Measurements from ENCODE around the gene KLK14. TPM values are rescaled to one million over a fixed set of nuclear protein-coding genes. Genes with fewer than 3 reads are reported as not detected.

KLK14 gene
- total RNA-seq, 1 experiment from 2014 or later = not detected

DNA sequence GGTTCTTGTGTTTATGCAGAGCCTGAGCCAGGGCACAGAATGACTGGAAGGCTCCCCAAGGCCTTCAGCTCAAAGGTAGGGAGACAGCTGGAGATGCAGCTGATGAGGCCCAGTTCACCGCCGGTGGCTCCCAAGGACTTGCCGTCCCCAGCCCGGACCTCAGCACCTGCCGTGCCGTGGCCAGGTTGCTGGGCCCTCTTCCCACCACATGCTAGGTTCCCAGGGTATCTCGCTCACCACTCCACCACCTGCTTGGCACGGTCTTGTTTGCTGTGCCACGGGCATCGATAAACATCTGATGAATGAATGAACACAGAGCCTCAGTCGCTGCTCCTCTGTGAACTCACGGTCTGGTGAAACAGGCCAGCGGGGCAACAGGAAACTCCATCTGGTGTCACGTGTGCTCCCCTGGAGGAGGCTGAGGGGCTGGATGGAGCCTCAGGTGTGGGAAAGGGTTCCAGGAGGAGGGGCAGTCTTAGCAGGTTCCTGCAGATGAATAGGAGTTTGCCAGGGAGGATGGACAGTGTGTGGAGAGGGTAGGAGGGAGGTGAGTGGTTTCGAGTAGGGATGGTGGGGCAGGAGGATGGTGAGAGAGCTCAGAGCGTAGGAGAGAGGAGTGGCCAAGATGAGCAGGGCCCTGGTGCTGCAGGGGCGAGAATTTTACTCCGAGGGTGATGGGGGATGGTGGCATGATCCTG is 3.6 kb upstream of the KLK14 start:
- DNase-seq (ENCODE audit: low read depth) = no peak

DNA sequence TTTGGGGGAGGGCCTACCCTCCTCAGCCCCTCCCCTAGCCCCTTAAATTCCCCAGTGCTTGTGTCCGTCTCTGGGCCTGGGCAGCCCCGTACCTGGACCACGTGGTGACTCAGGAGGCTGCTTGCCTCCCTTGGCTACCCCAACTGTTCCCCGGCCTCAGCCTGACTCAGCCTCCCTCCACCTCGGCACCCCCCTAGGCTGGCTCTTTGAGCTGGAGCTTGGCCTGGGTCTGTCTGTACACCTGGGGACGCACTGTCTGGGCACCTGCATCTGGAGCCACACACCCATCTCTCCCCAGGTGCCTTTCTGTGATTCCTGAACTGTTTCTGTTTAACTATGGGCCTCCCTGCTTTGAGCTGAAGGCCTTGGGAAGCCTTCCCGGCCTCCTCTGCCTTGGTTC is 1.8 kb upstream of the KLK14 start:
- DNase-seq (ENCODE audit: low read depth) = no peak

- no peak for DNase-seq (ENCODE audit: low read depth)
Observed at GRCh38 chr19:51083783-51084182, 1.1 kb upstream of the KLK14 start.

DNA sequence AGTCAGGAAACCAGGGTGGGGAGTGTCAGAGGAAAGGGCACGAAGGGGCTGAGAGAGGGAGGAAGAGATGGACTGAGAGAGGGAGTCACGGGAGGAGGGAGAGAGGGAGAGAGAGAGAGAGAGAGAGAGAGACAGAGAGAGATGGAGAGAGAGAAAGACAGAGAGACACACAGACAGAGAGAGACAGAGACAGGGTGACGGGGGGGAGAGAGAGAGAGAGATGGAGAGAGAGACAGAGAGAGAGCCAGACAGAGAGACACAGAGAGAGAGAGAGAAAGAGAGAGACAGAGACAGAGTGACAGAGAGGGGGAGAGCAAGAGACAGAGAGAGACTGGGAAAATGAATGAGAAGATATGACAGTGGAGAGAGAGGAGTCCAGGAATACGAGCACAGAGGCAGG is 494 bp upstream of the KLK14 start:
- no peak for DNase-seq (ENCODE audit: low read depth)

- no peak for DNase-seq (ENCODE audit: low read depth)
Observed at GRCh38 chr19:51081476-51081875, 1.2 kb downstream of the KLK14 start.

DNA sequence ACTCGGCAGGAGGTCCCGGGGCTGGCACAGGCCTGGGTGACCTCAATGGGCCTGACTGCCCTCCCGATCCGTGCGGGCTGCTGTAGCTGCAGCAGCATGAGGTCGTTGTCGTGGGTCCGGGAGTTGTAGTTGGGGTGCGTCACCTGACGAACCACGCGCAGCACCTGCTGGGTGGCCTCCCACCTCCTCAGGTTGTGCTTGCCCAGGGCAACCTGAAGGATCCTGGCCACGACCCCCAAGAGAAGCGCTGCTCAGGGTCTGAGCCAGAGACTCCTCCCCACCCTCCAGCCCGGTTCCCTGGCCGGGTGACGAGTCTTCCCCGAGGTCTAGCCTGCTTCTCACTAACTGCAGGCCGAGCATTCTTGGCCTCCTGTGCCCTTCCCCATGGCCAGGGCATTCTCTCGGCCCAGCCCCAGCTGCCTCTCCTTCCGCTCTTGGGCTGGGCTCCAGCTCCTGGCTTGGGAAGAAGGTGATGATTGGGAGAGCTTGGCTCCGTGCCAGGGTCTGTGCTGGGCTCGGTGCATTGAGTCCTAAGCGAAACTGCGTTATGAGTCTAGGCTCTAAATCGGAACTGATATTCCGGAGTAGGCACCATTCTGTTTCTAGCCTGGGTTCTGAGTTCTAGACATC is 3.1 kb downstream of the KLK14 start:
- DNase-seq (ENCODE audit: low read depth) = no peak

DNA sequence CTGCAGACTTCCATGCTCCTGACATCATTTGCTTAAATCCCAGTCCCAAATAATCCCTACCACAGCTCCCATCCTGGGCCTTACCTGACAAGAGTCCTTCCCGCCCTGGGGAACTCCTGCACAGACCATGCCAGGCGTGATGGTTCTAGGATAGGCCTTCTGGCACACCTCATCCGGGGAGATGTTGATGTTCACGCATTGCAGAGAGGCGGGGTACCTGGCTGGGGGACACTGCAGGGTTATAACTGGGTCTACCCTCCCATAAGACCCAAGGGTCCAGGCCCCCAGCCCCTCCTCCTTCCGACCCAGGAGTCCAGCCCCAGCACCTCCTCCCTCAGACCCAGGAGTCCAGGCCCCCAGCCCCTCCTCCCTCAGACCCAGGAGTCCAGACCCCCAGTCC is 4.0 kb downstream of the KLK14 start:
- DNase-seq (ENCODE audit: low read depth) = no peak

DNA sequence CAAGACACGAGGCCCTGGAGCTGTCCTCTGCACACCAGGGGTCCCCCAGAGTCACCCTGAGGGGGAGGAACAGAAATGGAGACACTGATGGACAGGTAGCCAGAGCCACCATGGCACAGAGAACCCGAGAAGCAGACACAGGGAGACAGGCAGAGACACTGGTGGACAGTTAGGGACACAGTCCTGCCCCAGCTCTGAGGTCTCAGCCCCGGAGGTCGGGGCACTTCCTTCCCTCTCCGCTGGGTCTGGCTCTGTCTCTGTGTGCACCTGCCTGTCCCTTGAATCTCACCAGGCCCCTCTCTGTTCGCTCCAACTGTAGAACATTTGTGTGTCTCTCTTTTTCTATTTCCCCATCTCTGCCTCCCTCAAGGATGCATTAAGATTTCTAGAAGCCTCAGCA is 4.6 kb downstream of the KLK14 start:
- no peak for DNase-seq (ENCODE audit: low read depth)

GRCh38 chr19:51076631-51077213 is 6.0 kb downstream of the KLK14 start:
- DNase-seq (ENCODE audit: low read depth) = no peak

- DNase-seq (ENCODE audit: low read depth) = no peak
Observed at GRCh38 chr19:51075998-51076397, 6.7 kb downstream of the KLK14 start.

- DNase-seq (ENCODE audit: low read depth) = no peak
Observed at GRCh38 chr19:51071095-51071405, 11.6 kb downstream of the KLK14 start.

DNA sequence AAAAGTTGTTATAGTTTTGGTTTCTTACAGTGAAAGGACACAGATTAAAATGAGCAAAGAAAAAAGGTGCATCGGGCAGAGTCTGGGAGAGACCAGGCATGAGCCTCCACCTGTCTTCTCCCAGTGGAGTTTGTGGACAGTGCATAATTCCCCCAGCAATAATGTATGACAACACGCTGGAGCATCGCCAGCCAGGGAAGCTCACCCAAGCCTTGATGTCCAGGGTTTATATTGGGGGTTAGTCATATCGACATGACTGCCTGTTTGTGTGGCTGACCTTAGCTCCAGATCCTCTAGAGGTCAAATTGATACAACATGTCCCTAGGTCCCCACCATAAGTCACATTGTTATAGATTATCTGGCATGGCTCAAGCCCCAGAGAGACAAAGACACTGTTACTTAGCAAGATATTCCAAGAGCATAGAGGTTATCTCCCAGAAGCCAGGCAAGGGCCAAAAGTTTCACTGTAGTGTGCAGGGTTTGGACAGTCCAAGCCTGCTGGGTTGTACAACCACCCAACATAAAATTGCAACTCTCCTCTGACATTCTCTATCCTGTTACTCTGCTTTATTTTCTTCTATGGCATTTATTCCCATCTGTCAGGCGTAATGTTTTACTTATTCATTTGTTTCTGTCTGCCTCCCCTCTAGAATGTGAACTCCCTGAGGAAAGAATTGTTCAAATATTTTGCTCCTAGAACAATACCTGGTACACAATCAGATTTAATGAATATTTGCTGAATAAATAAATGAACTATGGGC is 12.2 kb downstream of the KLK14 start:
- no peak for DNase-seq (ENCODE audit: low read depth)

DNA sequence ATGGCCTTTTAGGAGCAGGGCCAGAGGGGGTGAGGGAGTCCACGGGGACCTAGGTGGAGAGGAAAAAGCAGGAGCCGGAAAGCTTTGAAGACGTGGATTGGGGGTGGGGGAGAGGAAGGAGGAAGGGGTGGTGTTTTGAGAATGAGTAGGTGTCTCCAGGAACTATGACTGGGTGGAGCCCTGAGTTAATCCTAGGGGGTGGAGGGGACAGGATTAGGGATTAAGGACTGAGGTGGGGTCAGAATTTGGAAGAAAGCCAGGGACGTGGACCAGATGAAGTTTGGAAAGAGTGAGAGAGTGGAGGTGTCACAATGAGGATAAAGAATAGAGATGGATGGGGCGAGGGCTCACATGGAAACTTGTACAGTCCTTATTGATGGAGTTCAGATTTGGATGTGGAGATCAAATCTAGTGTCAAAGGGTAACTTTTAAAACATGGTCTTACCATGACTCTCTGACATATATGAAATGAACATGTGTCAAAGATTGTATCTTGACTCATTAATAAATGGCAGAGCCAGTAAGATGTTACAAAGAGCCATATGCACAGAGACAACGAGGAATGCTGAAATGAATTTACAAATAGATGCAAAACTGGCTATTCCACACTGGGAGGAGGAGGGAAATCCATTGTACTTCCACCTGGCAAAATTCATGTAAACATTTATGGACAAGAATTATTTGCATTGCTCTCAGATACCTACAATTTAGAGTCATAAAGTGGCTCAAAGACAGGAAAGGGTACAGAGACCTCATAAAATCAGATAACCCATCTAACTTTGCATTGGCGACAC is 16.1 kb downstream of the KLK14 start:
- DNase-seq (ENCODE audit: low read depth) = no peak

DNA sequence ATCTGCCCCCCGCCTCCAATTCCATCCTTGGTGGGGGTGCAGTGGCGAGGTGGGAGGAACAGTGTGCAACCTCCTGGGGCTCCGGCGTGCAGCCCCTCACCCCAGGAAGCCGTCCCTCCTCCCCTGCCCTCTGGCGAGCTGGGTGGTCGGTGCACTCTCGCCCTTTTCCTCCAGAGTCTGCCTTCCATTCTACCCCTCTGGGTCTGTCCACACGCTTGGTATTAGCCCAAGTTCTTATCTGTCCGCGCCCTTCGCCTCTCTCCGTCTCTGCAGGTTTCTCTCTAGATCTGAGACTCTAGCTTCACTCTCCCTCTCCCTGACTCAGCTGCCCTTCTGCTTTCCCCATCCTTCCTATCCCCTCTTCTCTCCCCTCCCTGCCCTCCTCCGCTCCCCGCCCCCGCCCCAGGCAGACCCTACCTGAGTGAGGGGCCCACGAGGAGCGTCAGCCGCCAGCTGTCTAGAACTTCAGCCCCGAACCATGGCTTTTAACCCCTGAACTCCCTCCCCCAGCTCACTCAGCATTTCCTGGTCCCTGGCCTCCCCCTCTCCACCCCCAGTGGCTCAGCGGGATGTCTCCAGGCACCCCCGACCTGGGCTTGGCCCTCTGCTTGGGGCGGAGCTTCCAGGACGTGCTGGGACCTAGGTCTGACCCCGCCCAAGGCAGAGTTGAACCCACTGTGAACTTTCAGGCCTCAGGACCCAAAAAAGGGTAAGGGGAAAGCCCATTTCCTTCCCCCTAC is 17.3 kb downstream of the KLK14 start:
- no peak for DNase-seq (ENCODE audit: low read depth)

GRCh38 chr19:51064534-51065220 is 18.0 kb downstream of the KLK14 start, which contains the start of gene KLK13:
Gene KLK13, minus strand, starts transcription at chr19:51065092. Its CDS starts 25 bp downstream, at chr19:51065067.
- no peak for DNase-seq (ENCODE audit: low read depth)

DNA sequence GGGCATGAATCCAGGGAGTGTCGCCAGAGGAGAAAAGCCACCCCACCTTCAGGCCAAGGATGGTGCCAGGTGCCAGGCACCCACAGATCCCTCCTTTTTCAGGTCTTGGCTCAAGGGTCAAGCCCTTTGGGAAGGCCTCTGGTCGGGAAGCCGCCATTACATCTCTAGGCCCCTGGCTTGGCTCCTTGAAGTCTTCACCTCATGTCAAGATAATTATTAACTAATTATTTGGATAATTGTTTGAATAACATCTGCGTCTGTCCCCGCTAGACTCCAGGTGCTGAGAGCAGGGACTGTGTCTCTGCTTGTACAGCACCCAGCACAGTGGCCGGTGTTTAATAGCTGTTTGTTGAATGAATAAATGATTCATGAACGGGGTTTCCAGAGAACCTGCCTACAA is 19.0 kb downstream of the KLK14 start:
- DNase-seq (ENCODE audit: low read depth) = no peak

GRCh38 chr19:51060973-51061372 is 21.7 kb downstream of the KLK14 start:
- DNase-seq (ENCODE audit: low read depth) = no peak

GRCh38 chr19:51060336-51060735 is 22.4 kb downstream of the KLK14 start:
- DNase-seq (ENCODE audit: low read depth) = no peak

- DNase-seq (ENCODE audit: low read depth) = no peak
Observed at GRCh38 chr19:51059715-51060114, 23.0 kb downstream of the KLK14 start.

GRCh38 chr19:51055866-51056265 is 26.8 kb downstream of the KLK14 start:
- DNase-seq (ENCODE audit: low read depth) = no peak

- no peak for DNase-seq (ENCODE audit: low read depth)
Observed at GRCh38 chr19:51047031-51047335, 35.7 kb downstream of the KLK14 start.

Data from RPMI7951 (cell line).